ENCODE measurements around the gene TMEM63A.

- TF ChIP-seq CTCF (IDR thresholded peaks at IDR 0.05; ENCODE audit: insufficient read depth, low read length, poor library complexity, severe bottlenecking), result no peak
- TF ChIP-seq EZH2phosphoT487 (conservative IDR thresholded peaks at IDR 0.05; ENCODE audit: low read length), result no peak
Observed at GRCh38 chr1:225880636-225881035, 1.5 kb downstream of the TMEM63A start.

Measured in SU-DHL-6 (cell line).